Spleen (tissue), 7 donors: Measurements from ENCODE around the gene KIAA0753.

Experiments used
- CTCF ChIP-seq, 11 experiments: fragments of 200-600 bp in 7 of 11; fragments of 450-650 bp in 4 of 11; sonication (generic) in 4 of 11; IDR thresholded peaks in 8 of 11; conservative IDR thresholded peaks in 3 of 11; 1 replicate in 7 of 11; 2 replicates in 4 of 11; pipeline versions ENCODE4 v1.4.0 to v1.8.0; 2016 to 2021; ENCODE audit warnings: antibody characterized with exemption in 11 of 11, inconsistent platforms in 4 of 11, mild to moderate bottlenecking in 1 of 11
- POLR2A ChIP-seq, 3 donors: fragments of 450-650 bp; IDR thresholded peaks; one replicate each; pipeline ENCODE4 v1.5.1; 2017; ENCODE audit warnings: antibody characterized with exemption in 3 of 3, mild to moderate bottlenecking in 1 of 3
- donor health status: DM: no; HTN: no; CAD: no; lungs with moderate emphysema.
- donor health status: DM: no; HTN: no; CAD: no.
- donor health status: DM: no; HTN: no; CAD: no.

- TF ChIP-seq CTCF (IDR thresholded peaks at IDR 0.05 in 8 of 11, conservative IDR thresholded peaks at IDR 0.05 in 3 of 11) (no peak), POLR2A (IDR thresholded peaks at IDR 0.05) (no peak)
Observed at GRCh38 chr17:6548034-6548433, 92.5 kb downstream of the KIAA0753 start.
